ENCODE results near the gene TXNL4B.
"Not testable (repeated sequence)": the region's sequence is repeated elsewhere in the genome, so short reads cannot be mapped to it uniquely, and the experiment has no call there.

The TXNL4B gene

GRCh38 chr16:72073560-72074230 is 19.7 kb downstream of the TXNL4B start:
- no peak for DNase-seq (ENCODE audit: low read depth in 2 of 2)

GRCh38 chr16:72072514-72073342 is 20.7 kb downstream of the TXNL4B start:
- DNase-seq (ENCODE audit: low read depth in 2 of 2) = no peak

- no peak for DNase-seq (ENCODE audit: low read depth in 2 of 2)
Measured at GRCh38 chr16:72068930-72069329, 24.5 kb downstream of the TXNL4B start.

GRCh38 chr16:72066747-72067146 is 26.7 kb downstream of the TXNL4B start:
- no peak for DNase-seq (ENCODE audit: low read depth in 2 of 2)

- no peak for DNase-seq (ENCODE audit: low read depth in 2 of 2)
Measured at GRCh38 chr16:72064361-72064894, 29.0 kb downstream of the TXNL4B start.

- DNase-seq (ENCODE audit: low read depth in 2 of 2) = no peak
Measured at GRCh38 chr16:72061564-72061963, 31.9 kb downstream of the TXNL4B start.

- DNase-seq (ENCODE audit: low read depth in 2 of 2) = no peak
Measured at GRCh38 chr16:72060405-72060804, 33.0 kb downstream of the TXNL4B start.

- DNase-seq (ENCODE audit: low read depth in 2 of 2) = not testable (repeated sequence)
Measured at GRCh38 chr16:72059060-72059459, 34.4 kb downstream of the TXNL4B start.

GRCh38 chr16:72057313-72057712 is 36.1 kb downstream of the TXNL4B start:
- DNase-seq (ENCODE audit: low read depth in 2 of 2) = not testable (repeated sequence)

GRCh38 chr16:72055911-72056310 is 37.5 kb downstream of the TXNL4B start:
- no peak for DNase-seq (ENCODE audit: low read depth in 2 of 2)

GRCh38 chr16:72054254-72054847 is 39.1 kb downstream of the TXNL4B start, which contains the start of gene HP:
Gene HP (plus strand): TSS chr16:72054505. CDS start chr16:72054653, 148 bp downstream.
- not testable (repeated sequence) for DNase-seq (ENCODE audit: low read depth in 2 of 2)

GRCh38 chr16:72051818-72052217 is 41.6 kb downstream of the TXNL4B start:
- no peak for DNase-seq (ENCODE audit: low read depth in 2 of 2)

- no peak for DNase-seq (ENCODE audit: low read depth in 2 of 2)
Measured at GRCh38 chr16:72050769-72051464, 42.5 kb downstream of the TXNL4B start.

- DNase-seq (ENCODE audit: low read depth in 2 of 2) = no peak
Measured at GRCh38 chr16:72049110-72049509, 44.3 kb downstream of the TXNL4B start.

- DNase-seq (ENCODE audit: low read depth in 2 of 2) = no peak
Measured at GRCh38 chr16:72044825-72045359, 48.5 kb downstream of the TXNL4B start.

- no peak for DNase-seq (ENCODE audit: low read depth in 2 of 2)
Measured at GRCh38 chr16:72044296-72044695, 49.1 kb downstream of the TXNL4B start.

GRCh38 chr16:72043539-72043938 is 49.9 kb downstream of the TXNL4B start:
- no peak for DNase-seq (ENCODE audit: low read depth in 2 of 2)

- DNase-seq (ENCODE audit: low read depth in 2 of 2) = no peak
Measured at GRCh38 chr16:72043058-72043457, 50.4 kb downstream of the TXNL4B start.

GRCh38 chr16:72042157-72042660 is 51.2 kb downstream of the TXNL4B start:
- DNase-seq (ENCODE audit: low read depth in 2 of 2) = no peak

- DNase-seq (ENCODE audit: low read depth in 2 of 2) = no peak
Measured at GRCh38 chr16:72036098-72036497, 57.3 kb downstream of the TXNL4B start.

Measured in activated CD4-positive, alpha-beta T cell treated with anti-CD3 and anti-CD28 coated beads for 24 hours (primary cell).